ENCODE data around the gene DLGAP4.

DNA sequence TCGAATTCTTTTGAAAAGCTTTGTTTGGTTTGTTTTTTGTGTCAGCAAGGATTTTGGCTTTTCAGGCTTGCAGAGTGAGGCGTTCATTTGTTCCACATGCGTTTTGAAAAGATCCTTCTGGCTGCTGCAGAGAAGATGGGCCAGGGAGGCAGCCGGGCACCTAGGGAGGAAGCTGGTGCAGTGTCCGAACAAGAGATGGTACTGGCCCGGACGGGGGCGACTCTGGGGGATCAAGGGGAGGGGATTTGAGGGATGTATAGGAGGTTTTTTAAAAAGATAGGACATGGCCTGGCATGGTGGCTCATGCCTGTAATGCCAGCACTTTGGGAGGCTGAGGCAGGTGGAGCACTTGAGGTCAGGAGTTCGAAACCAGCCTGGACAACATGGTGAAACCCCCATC is 55.3 kb downstream of the DLGAP4 start:
- TF ChIP-seq, protein P1, sequence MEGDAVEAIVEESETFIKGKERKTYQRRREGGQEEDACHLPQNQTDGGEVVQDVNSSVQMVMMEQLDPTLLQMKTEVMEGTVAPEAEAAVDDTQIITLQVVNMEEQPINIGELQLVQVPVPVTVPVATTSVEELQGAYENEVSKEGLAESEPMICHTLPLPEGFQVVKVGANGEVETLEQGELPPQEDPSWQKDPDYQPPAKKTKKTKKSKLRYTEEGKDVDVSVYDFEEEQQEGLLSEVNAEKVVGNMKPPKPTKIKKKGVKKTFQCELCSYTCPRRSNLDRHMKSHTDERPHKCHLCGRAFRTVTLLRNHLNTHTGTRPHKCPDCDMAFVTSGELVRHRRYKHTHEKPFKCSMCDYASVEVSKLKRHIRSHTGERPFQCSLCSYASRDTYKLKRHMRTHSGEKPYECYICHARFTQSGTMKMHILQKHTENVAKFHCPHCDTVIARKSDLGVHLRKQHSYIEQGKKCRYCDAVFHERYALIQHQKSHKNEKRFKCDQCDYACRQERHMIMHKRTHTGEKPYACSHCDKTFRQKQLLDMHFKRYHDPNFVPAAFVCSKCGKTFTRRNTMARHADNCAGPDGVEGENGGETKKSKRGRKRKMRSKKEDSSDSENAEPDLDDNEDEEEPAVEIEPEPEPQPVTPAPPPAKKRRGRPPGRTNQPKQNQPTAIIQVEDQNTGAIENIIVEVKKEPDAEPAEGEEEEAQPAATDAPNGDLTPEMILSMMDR (optimal IDR thresholded peaks at IDR 0.05 in 1 of 3, IDR thresholded peaks at IDR 0.05 in 1 of 3, conservative IDR thresholded peaks at IDR 0.05 in 1 of 3; ENCODE audit: extremely low read depth in 1 of 3, insufficient read depth in 2 of 3, low read length in 3 of 3) = no peak
- no peak for TF ChIP-seq EZH2 (IDR thresholded peaks at IDR 0.05; ENCODE audit: low read length)
